K562 (cell line): ENCODE results near the gene ST7. TPM values are rescaled to one million over a fixed set of nuclear protein-coding genes. Genes with fewer than 3 reads are reported as not detected.

ENCODE experiments used
- BRF1 ChIP-seq: IDR thresholded peaks from 3 replicates; pipeline ENCODE4 v1.6.1; 2011; ENCODE audit warnings: borderline replicate concordance, mild to moderate bottlenecking; ENCODE audit not compliant: insufficient read length; ENCODE audit errors: extremely low read depth
- CBX1 ChIP-seq: sonication (generic); IDR thresholded peaks from 2 replicates; pipeline ENCODE4 v1.6.1; 2016; ENCODE audit warnings: antibody characterized with exemption, low read depth, mild to moderate bottlenecking
- CTCF ChIP-seq, 3 experiments: IDR thresholded peaks in 2 of 3; conservative IDR thresholded peaks in 1 of 3; 2 replicates each; pipeline ENCODE4 v1.5.1; 2011 to 2012; ENCODE audit warnings: low read length in 3 of 3, mild to moderate bottlenecking in 3 of 3, control low read depth in 2 of 3, improper control_type of control experiment in 1 of 3, inconsistent platforms in 1 of 3, low read depth in 1 of 3, mixed read lengths in 1 of 3, moderate library complexity in 1 of 3; ENCODE audit not compliant: insufficient read depth in 2 of 3
- CXXC5 ChIP-seq: fragments of 250-450 bp; sonication (Bioruptor Pico); IDR thresholded peaks from 2 replicates; pipeline ENCODE4 v1.8.0; 2022; ENCODE audit warnings: inconsistent platforms, mild to moderate bottlenecking, moderate library complexity
- ELF4 ChIP-seq: fragments of 450-650 bp; formaldehyde crosslinking; IDR thresholded peaks from 2 replicates; pipeline ENCODE4 v1.4.0; 2022; ENCODE audit warnings: missing genetic modification characterization
- FOS ChIP-seq: IDR thresholded peaks from 3 replicates; pipeline ENCODE4 v1.6.1; 2011; ENCODE audit not compliant: insufficient read length; ENCODE audit errors: extremely low read depth
- GABPB1 ChIP-seq: sonication (generic); formaldehyde crosslinking; IDR thresholded peaks from 2 replicates; pipeline ENCODE4 v1.8.0; 2022; ENCODE audit warnings: mild to moderate bottlenecking, missing genetic modification reagents
- HMGXB4 ChIP-seq: sonication (generic); formaldehyde crosslinking; IDR thresholded peaks from 2 replicates; pipeline ENCODE4 v1.8.1; 2023; ENCODE audit warnings: mild to moderate bottlenecking, missing genetic modification reagents
- OTX1 ChIP-seq: fragments of 450-650 bp; formaldehyde crosslinking; IDR thresholded peaks from 2 replicates; pipeline ENCODE4 v1.4.0; 2022; ENCODE audit warnings: mild to moderate bottlenecking
- RHOXF2B ChIP-seq: fragments of 250-450 bp; sonication (Bioruptor Pico); conservative IDR thresholded peaks from 2 replicates; pipeline ENCODE4 v1.5.1; 2021
- SMARCA4 ChIP-seq: fragments of 450-650 bp; IDR thresholded peaks from 2 replicates; pipeline ENCODE4 v1.6.1; 2016
- STAT5A ChIP-seq: IDR thresholded peaks from 2 replicates; pipeline ENCODE4 v1.6.1; 2012; ENCODE audit warnings: low read length, inconsistent platforms, borderline replicate concordance
- STAT5B ChIP-seq: fragments of 250-450 bp; sonication (Bioruptor Pico); IDR thresholded peaks from 2 replicates; pipeline ENCODE4 v1.8.0; 2021; ENCODE audit warnings: mild to moderate bottlenecking, inconsistent platforms
- TRIM25 ChIP-seq: fragments of 450-650 bp; IDR thresholded peaks from 2 replicates; pipeline ENCODE4 v1.7.0; 2016; ENCODE audit warnings: borderline replicate concordance
- ZNF830 ChIP-seq: fragments of 250-450 bp; sonication (Bioruptor Pico); IDR thresholded peaks from 2 replicates; pipeline ENCODE4 v1.5.0; 2021; ENCODE audit warnings: mild to moderate bottlenecking
- polyA plus RNA-seq, 8 experiments: library from polyadenylated mRNA; depleted of rRNA in 4 of 8; stranded (reverse) in 5 of 8; unstranded in 3 of 8; fragments of >200 nt; fragmentation: Nextera tagmentation in 2 of 8; fragmentation: Illumina TruSeq in 1 of 8; extraction: Ambion mirVana in 2 of 8; extraction: Trizol in 1 of 8; gene quantifications; 2 replicates each; pipeline versions ENCODE4 v1.2.1 to v1.2.3, GENCODE V29; 2011 to 2014; ENCODE audit warnings: inconsistent platforms in 1 of 8, missing spikeins in 1 of 8
- total RNA-seq, 7 experiments: library from RNA; depleted of rRNA in 6 of 7; stranded (reverse); fragments of >200 nt in 6 of 7; fragmentation: Illumina TruSeq in 2 of 7; extraction: Trizol in 2 of 7; gene quantifications; 2 replicates each; pipeline versions ENCODE4 v1.2.1 to v1.2.3, GENCODE V29; 2011 to 2021; ENCODE audit warnings: low replicate concordance in 1 of 7
- TF ChIP-seq, protein P1 (sequence below): fragments of 200-800 bp; sonication (Bioruptor generic); IDR thresholded peaks from 2 replicates; pipeline ENCODE4 v1.6.1; 2017; ENCODE audit warnings: missing genetic modification characterization, missing compliant biosample characterization
- TF ChIP-seq, protein P2 (sequence below): sonication (generic); formaldehyde crosslinking; IDR thresholded peaks from 2 replicates; pipeline ENCODE4 v1.8.0; 2022; ENCODE audit warnings: mild to moderate bottlenecking, missing genetic modification reagents

The ST7 gene
- total and polyA plus RNA-seq, 9 of the 15 experiments (the other 6 are each of a cell fraction or from before 2014, with no cell fraction given): 23.9 to 56.3 (median 36.9) TPM

DNA sequence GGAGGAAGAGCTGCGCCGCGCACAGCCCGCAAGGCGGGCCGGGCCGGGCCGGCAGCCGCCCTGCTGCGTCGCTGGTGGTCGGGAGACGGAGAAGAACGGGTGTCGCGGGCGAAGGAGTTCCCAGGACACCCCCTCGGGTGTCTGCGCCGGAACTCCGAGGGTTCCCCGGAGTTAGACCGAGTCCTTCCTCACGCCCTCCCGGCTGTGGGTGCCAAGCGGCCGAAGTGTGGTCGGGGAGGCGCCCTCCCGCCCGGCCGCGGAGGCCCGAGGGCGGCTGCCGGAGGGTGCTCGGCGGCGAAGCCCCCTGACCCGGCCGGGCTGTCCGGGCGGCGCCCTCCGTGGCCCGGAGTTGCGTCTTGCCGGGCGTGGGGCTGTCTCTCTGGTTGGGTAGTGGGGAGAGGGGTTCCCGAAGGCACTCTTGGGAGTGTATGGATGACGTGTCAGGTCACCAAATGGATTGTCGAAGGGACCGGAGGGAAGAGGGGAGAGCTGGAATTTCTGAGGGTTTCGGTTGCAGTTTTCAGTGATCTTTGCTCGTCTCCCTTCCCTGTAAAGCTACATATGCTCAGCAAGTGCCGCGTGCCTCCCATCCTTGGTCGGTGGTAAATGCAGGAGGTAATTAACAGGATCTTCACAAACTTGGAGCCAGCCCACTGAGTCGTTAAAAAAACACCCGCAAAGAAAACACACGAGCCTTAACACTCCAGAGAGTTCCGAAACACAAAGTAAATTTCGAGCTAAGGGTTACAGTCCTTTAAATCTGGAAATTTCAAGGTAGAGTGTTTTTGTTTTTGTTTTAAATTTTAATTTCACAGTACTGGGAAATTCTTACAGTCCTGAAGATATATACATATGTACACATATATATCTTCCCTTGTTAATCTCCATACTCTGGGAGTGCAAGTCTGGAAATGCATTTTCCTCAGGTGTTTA is 871 bp downstream of the ST7 start (continued):
- TF ChIP-seq CTCF (IDR thresholded peaks at IDR 0.05 in 2 of 3, conservative IDR thresholded peaks at IDR 0.05 in 1 of 3; ENCODE audit: insufficient read depth in 2 of 3, low read depth in 1 of 3, low read length in 3 of 3) (peak in 1 of 3 experiments; percentile 7; a peak in 1 of 6 replicates), CXXC5 (CRISPR knock-in tag) (peak; percentile 82), ZNF830 (CRISPR knock-in tag) (0 out of 2 replicates have a peak, but pooled peaks have one; percentile 53), FOS (peak; percentile 4), HMGXB4 (CRISPR knock-in tag) (peak; percentile 67), STAT5B (CRISPR knock-in tag) (no peak), BRF1 (no peak), CBX1 (peak; percentile 86; the same call in 1 of the 2 replicates), TRIM25 (peak; percentile 74; the same call in 1 of the 2 replicates), ELF4 (CRISPR knock-in tag) (peak; percentile 34; the same call in 1 of the 2 replicates), OTX1 (peak; percentile 85; the same call in 1 of the 2 replicates), GABPB1 (CRISPR knock-in tag) (peak; percentile 63; the same call in 1 of the 2 replicates), RHOXF2B (CRISPR knock-in tag) (no peak), SMARCA4 (peak; percentile 58), STAT5A (0 out of 2 replicates have a peak, but pooled peaks have one; percentile 17)
- TF ChIP-seq, protein P1, sequence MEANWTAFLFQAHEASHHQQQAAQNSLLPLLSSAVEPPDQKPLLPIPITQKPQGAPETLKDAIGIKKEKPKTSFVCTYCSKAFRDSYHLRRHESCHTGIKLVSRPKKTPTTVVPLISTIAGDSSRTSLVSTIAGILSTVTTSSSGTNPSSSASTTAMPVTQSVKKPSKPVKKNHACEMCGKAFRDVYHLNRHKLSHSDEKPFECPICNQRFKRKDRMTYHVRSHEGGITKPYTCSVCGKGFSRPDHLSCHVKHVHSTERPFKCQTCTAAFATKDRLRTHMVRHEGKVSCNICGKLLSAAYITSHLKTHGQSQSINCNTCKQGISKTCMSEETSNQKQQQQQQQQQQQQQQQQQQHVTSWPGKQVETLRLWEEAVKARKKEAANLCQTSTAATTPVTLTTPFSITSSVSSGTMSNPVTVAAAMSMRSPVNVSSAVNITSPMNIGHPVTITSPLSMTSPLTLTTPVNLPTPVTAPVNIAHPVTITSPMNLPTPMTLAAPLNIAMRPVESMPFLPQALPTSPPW: peak; percentile 43
- TF ChIP-seq, protein P2, sequence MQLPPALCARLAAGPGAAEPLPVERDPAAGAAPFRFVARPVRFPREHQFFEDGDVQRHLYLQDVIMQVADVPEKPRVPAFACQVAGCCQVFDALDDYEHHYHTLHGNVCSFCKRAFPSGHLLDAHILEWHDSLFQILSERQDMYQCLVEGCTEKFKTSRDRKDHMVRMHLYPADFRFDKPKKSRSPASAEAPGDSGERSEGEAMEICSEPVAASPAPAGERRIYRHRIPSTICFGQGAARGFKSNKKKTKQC (CRISPR knock-in tag): peak; percentile 27; the same call in 1 of the 2 replicates
